HFF-Myc (cell line): Measurements from ENCODE around the gene HTATSF1.

ENCODE experiments used
- DNase-seq: peaks from one replicate; pipeline ENCODE4 v3.0.0-alpha.2; 2011; ENCODE audit warnings: low read depth; ENCODE audit errors: extremely low read depth
- H3K4me3 ChIP-seq: replicated peaks from 2 replicates; pipeline ENCODE4 v1.5.1; 2011; ENCODE audit warnings: low read depth, mild to moderate bottlenecking, control low read depth, low read length
- TF ChIP-seq, protein P1 (sequence below): IDR thresholded peaks from 2 replicates; pipeline ENCODE4 v1.5.1; 2012; ENCODE audit warnings: mild to moderate bottlenecking, low read depth, low read length, control low read depth; ENCODE audit errors: missing control alignments

The HTATSF1 gene, protein sequence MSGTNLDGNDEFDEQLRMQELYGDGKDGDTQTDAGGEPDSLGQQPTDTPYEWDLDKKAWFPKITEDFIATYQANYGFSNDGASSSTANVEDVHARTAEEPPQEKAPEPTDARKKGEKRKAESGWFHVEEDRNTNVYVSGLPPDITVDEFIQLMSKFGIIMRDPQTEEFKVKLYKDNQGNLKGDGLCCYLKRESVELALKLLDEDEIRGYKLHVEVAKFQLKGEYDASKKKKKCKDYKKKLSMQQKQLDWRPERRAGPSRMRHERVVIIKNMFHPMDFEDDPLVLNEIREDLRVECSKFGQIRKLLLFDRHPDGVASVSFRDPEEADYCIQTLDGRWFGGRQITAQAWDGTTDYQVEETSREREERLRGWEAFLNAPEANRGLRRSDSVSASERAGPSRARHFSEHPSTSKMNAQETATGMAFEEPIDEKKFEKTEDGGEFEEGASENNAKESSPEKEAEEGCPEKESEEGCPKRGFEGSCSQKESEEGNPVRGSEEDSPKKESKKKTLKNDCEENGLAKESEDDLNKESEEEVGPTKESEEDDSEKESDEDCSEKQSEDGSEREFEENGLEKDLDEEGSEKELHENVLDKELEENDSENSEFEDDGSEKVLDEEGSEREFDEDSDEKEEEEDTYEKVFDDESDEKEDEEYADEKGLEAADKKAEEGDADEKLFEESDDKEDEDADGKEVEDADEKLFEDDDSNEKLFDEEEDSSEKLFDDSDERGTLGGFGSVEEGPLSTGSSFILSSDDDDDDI

DNA sequence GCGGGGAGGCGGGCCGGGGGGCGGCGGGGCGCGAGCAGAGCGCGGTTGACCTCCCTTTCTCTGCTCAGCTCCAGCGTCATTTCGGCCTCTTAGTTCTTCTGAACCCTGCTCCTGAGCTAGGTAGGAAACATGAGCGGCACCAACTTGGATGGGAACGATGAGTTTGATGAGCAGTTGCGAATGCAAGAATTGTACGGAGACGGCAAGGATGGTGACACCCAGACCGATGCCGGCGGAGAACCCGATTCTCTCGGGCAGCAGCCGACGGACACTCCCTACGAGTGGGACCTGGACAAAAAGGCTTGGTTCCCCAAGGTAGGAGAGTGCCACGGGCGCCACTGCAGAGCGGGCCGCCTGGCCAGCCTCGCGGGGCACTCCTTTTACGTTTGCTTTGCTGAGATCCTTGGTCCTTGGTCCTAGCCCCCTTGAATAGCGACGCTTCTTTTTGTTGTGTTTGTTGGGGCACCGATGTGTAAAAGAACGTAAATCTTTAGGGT, at the start of gene HTATSF1:
Gene HTATSF1, plus strand, starts transcription at position 37 of the 497 bp plus-strand sequence. Its CDS starts 93 bp downstream, at position 130.
- DNase-seq: no peak
- TF ChIP-seq, protein P1, sequence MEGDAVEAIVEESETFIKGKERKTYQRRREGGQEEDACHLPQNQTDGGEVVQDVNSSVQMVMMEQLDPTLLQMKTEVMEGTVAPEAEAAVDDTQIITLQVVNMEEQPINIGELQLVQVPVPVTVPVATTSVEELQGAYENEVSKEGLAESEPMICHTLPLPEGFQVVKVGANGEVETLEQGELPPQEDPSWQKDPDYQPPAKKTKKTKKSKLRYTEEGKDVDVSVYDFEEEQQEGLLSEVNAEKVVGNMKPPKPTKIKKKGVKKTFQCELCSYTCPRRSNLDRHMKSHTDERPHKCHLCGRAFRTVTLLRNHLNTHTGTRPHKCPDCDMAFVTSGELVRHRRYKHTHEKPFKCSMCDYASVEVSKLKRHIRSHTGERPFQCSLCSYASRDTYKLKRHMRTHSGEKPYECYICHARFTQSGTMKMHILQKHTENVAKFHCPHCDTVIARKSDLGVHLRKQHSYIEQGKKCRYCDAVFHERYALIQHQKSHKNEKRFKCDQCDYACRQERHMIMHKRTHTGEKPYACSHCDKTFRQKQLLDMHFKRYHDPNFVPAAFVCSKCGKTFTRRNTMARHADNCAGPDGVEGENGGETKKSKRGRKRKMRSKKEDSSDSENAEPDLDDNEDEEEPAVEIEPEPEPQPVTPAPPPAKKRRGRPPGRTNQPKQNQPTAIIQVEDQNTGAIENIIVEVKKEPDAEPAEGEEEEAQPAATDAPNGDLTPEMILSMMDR: no peak
- H3K4me3 ChIP-seq: peak within 1 kb of the TSS; percentile 70

DNA sequence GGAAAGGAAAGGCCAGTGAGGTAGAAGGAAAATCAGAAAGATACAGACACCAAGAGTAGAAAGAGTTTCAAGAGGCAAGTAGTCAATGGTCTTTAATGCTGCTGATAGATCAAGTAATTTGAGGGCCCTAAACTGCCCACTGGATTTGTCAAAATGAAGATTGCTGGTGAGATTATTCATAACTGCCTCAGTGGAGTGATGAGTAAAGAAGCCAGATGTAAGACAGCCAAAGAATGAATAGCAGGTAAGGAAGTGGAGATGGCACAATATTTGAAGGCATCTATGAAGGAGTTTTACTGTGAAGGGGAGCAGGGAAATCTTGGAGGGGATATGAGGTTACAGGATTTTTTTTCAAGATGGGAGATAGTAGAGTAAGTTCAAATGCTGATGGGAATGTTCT, 49.4 kb upstream of the HTATSF1 start:
- TF ChIP-seq, protein P1: no peak
- H3K4me3 ChIP-seq: no peak overlapping the region
- DNase-seq: no peak

DNA sequence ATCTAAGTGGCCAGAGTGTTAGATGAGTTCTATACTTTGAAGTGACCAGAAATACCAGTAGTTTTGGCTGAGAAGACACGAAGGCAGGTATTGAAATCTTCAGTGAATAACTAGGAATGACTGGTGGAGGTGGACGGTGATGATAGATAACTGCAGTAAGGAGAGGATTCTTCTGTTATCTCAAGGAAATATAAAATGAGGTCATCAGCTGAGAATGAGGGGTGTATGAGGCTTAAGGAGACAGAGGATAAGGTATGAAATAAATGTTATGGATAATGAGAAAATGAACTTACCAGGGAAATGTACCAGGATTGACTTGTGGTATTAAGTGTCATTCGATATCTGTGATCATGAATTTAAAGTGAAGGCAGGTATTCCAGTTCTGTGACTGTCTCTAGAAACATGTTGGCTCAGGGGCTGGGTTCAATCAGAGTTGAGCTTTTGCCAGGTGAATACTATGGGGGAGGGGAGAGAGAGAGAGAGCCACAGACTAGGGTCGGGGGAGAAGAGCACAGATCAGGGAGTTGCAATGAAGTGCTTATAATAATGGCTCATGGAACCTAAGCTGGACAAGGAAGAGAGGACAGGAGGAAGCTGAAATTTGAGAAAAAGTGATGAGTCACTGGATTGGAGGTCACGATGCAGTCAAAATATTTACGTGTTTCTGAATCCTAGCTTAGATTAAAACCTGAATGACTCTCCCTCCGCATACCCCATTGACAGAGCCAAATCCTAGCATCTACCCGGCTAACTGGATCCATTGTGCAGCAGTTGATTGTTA, 47.2 kb upstream of the HTATSF1 start:
- no peak for DNase-seq
- H3K4me3 ChIP-seq: no peak overlapping the region
- TF ChIP-seq, protein P1: no peak

DNA sequence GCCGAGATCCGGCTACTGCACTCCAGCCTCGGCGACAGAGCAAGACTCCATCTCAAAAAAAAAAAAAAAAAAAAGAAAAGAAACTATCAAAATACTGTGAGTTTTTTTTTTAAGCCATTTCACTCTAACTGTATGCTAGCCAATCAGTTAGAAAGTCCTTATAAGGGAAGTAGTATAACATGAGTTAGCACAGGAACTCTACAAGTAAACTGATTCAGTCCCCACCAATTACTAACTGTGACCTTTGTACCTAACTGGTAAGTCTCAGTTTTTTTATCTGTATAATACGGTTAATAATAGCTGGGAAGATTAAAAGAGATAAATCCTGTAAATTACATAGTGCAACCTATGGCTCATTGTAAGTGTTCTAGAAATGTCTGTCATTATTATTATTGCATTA, 44.8 kb upstream of the HTATSF1 start:
- TF ChIP-seq, protein P1: no peak
- H3K4me3 ChIP-seq: no peak overlapping the region
- no peak for DNase-seq

DNA sequence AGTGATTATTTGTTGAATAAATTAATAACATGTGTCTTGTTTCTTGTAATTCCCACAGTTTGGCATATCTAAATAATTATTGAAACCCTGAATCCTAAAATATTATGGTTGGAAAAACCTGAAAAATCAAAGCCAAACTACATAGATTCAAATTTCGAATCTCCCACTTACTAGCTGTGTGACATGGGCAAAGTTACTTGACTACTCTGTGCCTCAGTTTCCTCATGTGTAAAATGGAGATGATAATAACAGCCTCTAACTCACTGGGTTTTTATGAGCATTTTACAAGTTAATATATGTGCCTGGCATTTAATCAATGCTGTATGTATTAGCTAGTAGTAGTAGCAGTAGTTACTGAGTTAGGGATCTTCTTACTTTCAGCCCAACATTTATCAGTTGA, 44.3 kb upstream of the HTATSF1 start:
- no peak for DNase-seq
- H3K4me3 ChIP-seq: no peak overlapping the region
- TF ChIP-seq, protein P1: no peak

DNA sequence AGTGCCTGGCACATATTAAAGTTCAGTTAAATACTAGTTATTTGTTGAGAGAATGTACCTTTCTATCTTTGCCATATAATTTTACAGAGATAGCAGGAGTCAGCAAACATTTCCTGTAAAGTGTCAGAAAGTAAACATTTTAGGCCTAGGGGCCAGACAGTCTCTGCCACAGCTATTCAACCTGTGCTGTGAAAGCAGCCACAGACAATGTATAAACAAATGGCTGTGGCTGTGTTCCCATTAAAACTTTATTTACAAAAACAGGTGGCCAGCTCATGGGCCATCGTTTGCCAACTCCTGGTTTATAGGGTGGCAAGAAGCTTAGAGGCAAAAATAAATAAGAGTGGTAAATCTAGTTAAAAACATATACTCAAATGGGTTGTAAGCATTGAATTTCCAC, 43.6 kb upstream of the HTATSF1 start:
- no peak overlapping the region for H3K4me3 ChIP-seq
- TF ChIP-seq, protein P1: no peak
- DNase-seq: no peak
